Measurements from ENCODE around the gene E2F8.

DNA sequence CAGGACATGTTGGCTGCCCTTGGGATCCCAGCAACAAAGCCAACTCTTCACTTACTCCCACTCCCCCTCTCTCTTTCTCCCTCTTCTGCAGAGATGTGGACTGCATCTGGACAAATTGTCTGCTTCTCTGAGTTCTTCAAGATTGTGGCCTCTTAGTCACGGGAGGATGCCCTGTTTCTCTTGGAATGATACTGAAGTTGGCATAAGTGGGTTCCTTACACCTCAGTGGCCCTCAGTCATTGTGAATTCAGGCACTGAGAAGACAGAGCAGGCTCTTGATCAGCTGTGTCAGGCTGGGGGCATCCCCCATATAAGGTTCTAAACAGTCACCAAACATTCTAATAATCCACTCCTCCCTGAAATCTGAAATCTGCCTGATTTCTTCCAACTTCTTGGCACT, 6.1 kb upstream of the E2F8 start:
- TF ChIP-seq, protein P1, sequence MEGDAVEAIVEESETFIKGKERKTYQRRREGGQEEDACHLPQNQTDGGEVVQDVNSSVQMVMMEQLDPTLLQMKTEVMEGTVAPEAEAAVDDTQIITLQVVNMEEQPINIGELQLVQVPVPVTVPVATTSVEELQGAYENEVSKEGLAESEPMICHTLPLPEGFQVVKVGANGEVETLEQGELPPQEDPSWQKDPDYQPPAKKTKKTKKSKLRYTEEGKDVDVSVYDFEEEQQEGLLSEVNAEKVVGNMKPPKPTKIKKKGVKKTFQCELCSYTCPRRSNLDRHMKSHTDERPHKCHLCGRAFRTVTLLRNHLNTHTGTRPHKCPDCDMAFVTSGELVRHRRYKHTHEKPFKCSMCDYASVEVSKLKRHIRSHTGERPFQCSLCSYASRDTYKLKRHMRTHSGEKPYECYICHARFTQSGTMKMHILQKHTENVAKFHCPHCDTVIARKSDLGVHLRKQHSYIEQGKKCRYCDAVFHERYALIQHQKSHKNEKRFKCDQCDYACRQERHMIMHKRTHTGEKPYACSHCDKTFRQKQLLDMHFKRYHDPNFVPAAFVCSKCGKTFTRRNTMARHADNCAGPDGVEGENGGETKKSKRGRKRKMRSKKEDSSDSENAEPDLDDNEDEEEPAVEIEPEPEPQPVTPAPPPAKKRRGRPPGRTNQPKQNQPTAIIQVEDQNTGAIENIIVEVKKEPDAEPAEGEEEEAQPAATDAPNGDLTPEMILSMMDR (IDR thresholded peaks at IDR 0.05) = no peak
- TF ChIP-seq POLR2A (IDR thresholded peaks at IDR 0.05) = no peak
